Measurements from ENCODE around the gene MYRIP.

Gene MYRIP

GRCh38 chr3:40179016-40179415 is 369.6 kb downstream of the MYRIP start:
- H3K18ac ChIP-seq (ENCODE audit: low read length): no peak overlapping the region
- peak; percentile 67 for DNase-seq (ENCODE audit: low spot score)
- H3K23ac ChIP-seq (ENCODE audit: low read depth, low read length, poor library complexity): no peak overlapping the region
- no peak overlapping the region for H4K8ac ChIP-seq (ENCODE audit: low read depth, low read length)
- H3K9me3 ChIP-seq (replicated peaks in 1 of 2; ENCODE audit: control insufficient read depth in 2 of 2, insufficient read depth in 1 of 2, low read depth in 1 of 2, low read length in 2 of 2): no peaks in the 10 kb centered on the region
- no peak overlapping the region for H4K91ac ChIP-seq (ENCODE audit: low read depth, low read length, poor library complexity)
- H3K14ac ChIP-seq (ENCODE audit: low read length): no peak overlapping the region
- no peak overlapping the region for H2AK5ac ChIP-seq (ENCODE audit: low read depth, low read length)
- H3K4me2 ChIP-seq (ENCODE audit: insufficient read depth, low read length, poor library complexity, severe bottlenecking): no peak overlapping the region
- H3K9ac ChIP-seq (ENCODE audit: low read depth, low read length, poor library complexity): no peak overlapping the region
- H2BK120ac ChIP-seq (ENCODE audit: low read depth, low read length): no peak overlapping the region
- H3K79me1 ChIP-seq (ENCODE audit: low read depth, low read length): no peaks in the 10 kb centered on the region
- WGBS, 2 donors (ENCODE audit: extremely low coverage in 2 of 2, insufficient read length in 2 of 2, insufficient replicate concordance in 1 of 2): no CpG with 5 or more reads among the region's 3 CpGs
- H3K27me3 ChIP-seq (ENCODE audit: control insufficient read depth in 3 of 3, insufficient read depth in 3 of 3, low read depth in 1 of 3, low read length in 3 of 3): no peaks in the 10 kb centered on the region
- H2BK12ac ChIP-seq (ENCODE audit: low read length): no peak overlapping the region
- no peaks in the 10 kb centered on the region for H3K4me1 ChIP-seq (ENCODE audit: control insufficient read depth in 2 of 2, insufficient read depth in 1 of 2, low read depth in 1 of 2, low read length in 2 of 2)
- H2BK15ac ChIP-seq (ENCODE audit: low read length): no peak overlapping the region
- H2BK5ac ChIP-seq (ENCODE audit: low read length): no peak overlapping the region
- H3K36me3 ChIP-seq (replicated peaks in 1 of 2; ENCODE audit: control insufficient read depth in 2 of 2, insufficient read depth in 2 of 2, low read length in 2 of 2): no peaks in the 10 kb centered on the region
- H3K4ac ChIP-seq (ENCODE audit: low read length): no peak overlapping the region
- H3K4me3 ChIP-seq (ENCODE audit: low read length in 2 of 2): no peak overlapping the region
- H2AFZ ChIP-seq (ENCODE audit: low read length): peak overlapping the region; percentile 48
- H3K27ac ChIP-seq (replicated peaks; ENCODE audit: low read length): no peak overlapping the region

- H3K27ac ChIP-seq (replicated peaks; ENCODE audit: low read length): no peak overlapping the region
- no peak overlapping the region for H2BK5ac ChIP-seq (ENCODE audit: low read length)
- H3K4ac ChIP-seq (ENCODE audit: low read length): no peak overlapping the region
- no peak overlapping the region for H2AK5ac ChIP-seq (ENCODE audit: low read depth, low read length)
- no peak overlapping the region for H4K8ac ChIP-seq (ENCODE audit: low read depth, low read length)
- H2BK120ac ChIP-seq (ENCODE audit: low read depth, low read length): no peak overlapping the region
- no peaks in the 10 kb centered on the region for H3K4me1 ChIP-seq (ENCODE audit: control insufficient read depth in 2 of 2, insufficient read depth in 1 of 2, low read depth in 1 of 2, low read length in 2 of 2)
- no peak overlapping the region for H3K18ac ChIP-seq (ENCODE audit: low read length)
- no peak for DNase-seq (ENCODE audit: low spot score)
- no peak overlapping the region for H3K4me3 ChIP-seq (ENCODE audit: low read length in 2 of 2)
- H3K9ac ChIP-seq (ENCODE audit: low read depth, low read length, poor library complexity): no peak overlapping the region
- no CpG with 5 or more reads among the region's 3 CpGs for WGBS, 2 donors (ENCODE audit: extremely low coverage in 2 of 2, insufficient read length in 2 of 2, insufficient replicate concordance in 1 of 2)
- no peaks in the 10 kb centered on the region for H3K36me3 ChIP-seq (replicated peaks in 1 of 2; ENCODE audit: control insufficient read depth in 2 of 2, insufficient read depth in 2 of 2, low read length in 2 of 2)
- H3K27me3 ChIP-seq (ENCODE audit: control insufficient read depth in 3 of 3, insufficient read depth in 3 of 3, low read depth in 1 of 3, low read length in 3 of 3): no peaks in the 10 kb centered on the region
- H3K14ac ChIP-seq (ENCODE audit: low read length): no peak overlapping the region
- H3K9me3 ChIP-seq (replicated peaks in 1 of 2; ENCODE audit: control insufficient read depth in 2 of 2, insufficient read depth in 1 of 2, low read depth in 1 of 2, low read length in 2 of 2): no peaks in the 10 kb centered on the region
- H3K23ac ChIP-seq (ENCODE audit: low read depth, low read length, poor library complexity): no peak overlapping the region
- H2BK12ac ChIP-seq (ENCODE audit: low read length): no peak overlapping the region
- no peak overlapping the region for H2BK15ac ChIP-seq (ENCODE audit: low read length)
- no peak overlapping the region for H2AFZ ChIP-seq (ENCODE audit: low read length)
- H4K91ac ChIP-seq (ENCODE audit: low read depth, low read length, poor library complexity): no peak overlapping the region
- no peaks in the 10 kb centered on the region for H3K79me1 ChIP-seq (ENCODE audit: low read depth, low read length)
- H3K4me2 ChIP-seq (ENCODE audit: insufficient read depth, low read length, poor library complexity, severe bottlenecking): no peak overlapping the region
Observed at GRCh38 chr3:40181182-40181581, 371.8 kb downstream of the MYRIP start.

- Histone ChIP-seq H3K27ac (replicated peaks; ENCODE audit: low read length) (no peak overlapping the region), H3K14ac (ENCODE audit: low read length) (no peak overlapping the region), H3K9me3 (replicated peaks in 1 of 2; ENCODE audit: control insufficient read depth in 2 of 2, insufficient read depth in 1 of 2, low read depth in 1 of 2, low read length in 2 of 2) (no peaks in the 10 kb centered on the region), H2AK5ac (ENCODE audit: low read depth, low read length) (no peak overlapping the region), H3K4me1 (ENCODE audit: control insufficient read depth in 2 of 2, insufficient read depth in 1 of 2, low read depth in 1 of 2, low read length in 2 of 2) (no peaks in the 10 kb centered on the region), H2BK12ac (ENCODE audit: low read length) (no peak overlapping the region), H2AFZ (ENCODE audit: low read length) (no peak overlapping the region), H3K4me3 (ENCODE audit: low read length in 2 of 2) (no peak overlapping the region), H2BK15ac (ENCODE audit: low read length) (no peak overlapping the region), H3K18ac (ENCODE audit: low read length) (no peak overlapping the region), H3K4me2 (ENCODE audit: insufficient read depth, low read length, poor library complexity, severe bottlenecking) (no peak overlapping the region), H2BK5ac (ENCODE audit: low read length) (no peak overlapping the region), H3K23ac (ENCODE audit: low read depth, low read length, poor library complexity) (no peak overlapping the region), H3K9ac (ENCODE audit: low read depth, low read length, poor library complexity) (no peak overlapping the region), H4K91ac (ENCODE audit: low read depth, low read length, poor library complexity) (no peak overlapping the region), H3K27me3 (ENCODE audit: control insufficient read depth in 3 of 3, insufficient read depth in 3 of 3, low read depth in 1 of 3, low read length in 3 of 3) (no peaks in the 10 kb centered on the region), H2BK120ac (ENCODE audit: low read depth, low read length) (no peak overlapping the region), H3K36me3 (replicated peaks in 1 of 2; ENCODE audit: control insufficient read depth in 2 of 2, insufficient read depth in 2 of 2, low read length in 2 of 2) (no peaks in the 10 kb centered on the region), H3K4ac (ENCODE audit: low read length) (no peak overlapping the region), H4K8ac (ENCODE audit: low read depth, low read length) (no peak overlapping the region), H3K79me1 (ENCODE audit: low read depth, low read length) (no peaks in the 10 kb centered on the region)
- no peak for DNase-seq (ENCODE audit: low spot score)
- WGBS, 2 donors (ENCODE audit: extremely low coverage in 2 of 2, insufficient read length in 2 of 2, insufficient replicate concordance in 1 of 2): no CpG with 5 or more reads among the region's 10 CpGs
Observed at GRCh38 chr3:40185029-40185695, 375.8 kb downstream of the MYRIP start.

GRCh38 chr3:40186508-40186907 is 377.1 kb downstream of the MYRIP start:
- WGBS, 2 donors (ENCODE audit: extremely low coverage in 2 of 2, insufficient read length in 2 of 2, insufficient replicate concordance in 1 of 2): no CpG with 5 or more reads among the region's 2 CpGs

More at GRCh38 chr3:40186508-40186907, 377.1 kb downstream of the MYRIP start:
- Histone ChIP-seq H4K8ac (ENCODE audit: low read depth, low read length) (no peak overlapping the region), H2BK15ac (ENCODE audit: low read length) (no peak overlapping the region), H3K79me1 (ENCODE audit: low read depth, low read length) (no peaks in the 10 kb centered on the region), H3K36me3 (replicated peaks in 1 of 2; ENCODE audit: control insufficient read depth in 2 of 2, insufficient read depth in 2 of 2, low read length in 2 of 2) (no peaks in the 10 kb centered on the region), H3K23ac (ENCODE audit: low read depth, low read length, poor library complexity) (no peak overlapping the region), H3K4me3 (ENCODE audit: low read length in 2 of 2) (no peak overlapping the region), H2BK120ac (ENCODE audit: low read depth, low read length) (no peak overlapping the region), H3K4me2 (ENCODE audit: insufficient read depth, low read length, poor library complexity, severe bottlenecking) (no peak overlapping the region), H3K27ac (replicated peaks; ENCODE audit: low read length) (no peak overlapping the region), H3K4me1 (ENCODE audit: control insufficient read depth in 2 of 2, insufficient read depth in 1 of 2, low read depth in 1 of 2, low read length in 2 of 2) (no peaks in the 10 kb centered on the region), H2BK5ac (ENCODE audit: low read length) (no peak overlapping the region), H2AK5ac (ENCODE audit: low read depth, low read length) (no peak overlapping the region), H3K9ac (ENCODE audit: low read depth, low read length, poor library complexity) (no peak overlapping the region), H3K27me3 (ENCODE audit: control insufficient read depth in 3 of 3, insufficient read depth in 3 of 3, low read depth in 1 of 3, low read length in 3 of 3) (no peaks in the 10 kb centered on the region), H3K4ac (ENCODE audit: low read length) (no peak overlapping the region), H2BK12ac (ENCODE audit: low read length) (no peak overlapping the region), H3K9me3 (replicated peaks in 1 of 2; ENCODE audit: control insufficient read depth in 2 of 2, insufficient read depth in 1 of 2, low read depth in 1 of 2, low read length in 2 of 2) (no peaks in the 10 kb centered on the region), H3K18ac (ENCODE audit: low read length) (no peak overlapping the region), H3K14ac (ENCODE audit: low read length) (no peak overlapping the region), H4K91ac (ENCODE audit: low read depth, low read length, poor library complexity) (no peak overlapping the region), H2AFZ (ENCODE audit: low read length) (no peak overlapping the region)
- no peak for DNase-seq (ENCODE audit: low spot score)
